ENCODE results near the gene FSCN2. TPM values are rescaled to one million over a fixed set of nuclear protein-coding genes. Genes with fewer than 3 reads are reported as not detected.

Gene FSCN2
- total and polyA plus RNA-seq, 2 donors (not counting 1 experiment from before 2014, with no cell fraction given), result 0.35 to 2.0 TPM

GRCh38 chr17:81563861-81564586, 35.8 kb downstream of the FSCN2 start:
- peaks cover 15% of the 10 kb centered on the region for H3K36me3 ChIP-seq (ENCODE audit: control insufficient read depth, insufficient read depth, low read length)
- H3K4me3 ChIP-seq (replicated peaks in 1 of 4; ENCODE audit: control extremely low read depth in 1 of 4, insufficient read depth in 1 of 4, low read depth in 3 of 4, low read length in 4 of 4), result no peak overlapping the region
- no peak overlapping the region for H3K4me2 ChIP-seq (ENCODE audit: extremely low read depth, insufficient read depth, low read length)
- H3K4me1 ChIP-seq (ENCODE audit: control insufficient read depth, extremely low read depth, insufficient read depth, low read length), result peaks cover 35% of the 10 kb centered on the region
- no peak for TF ChIP-seq EZH2 (IDR thresholded peaks at IDR 0.05; ENCODE audit: low read length, missing control alignments)
- TF ChIP-seq, protein P1, sequence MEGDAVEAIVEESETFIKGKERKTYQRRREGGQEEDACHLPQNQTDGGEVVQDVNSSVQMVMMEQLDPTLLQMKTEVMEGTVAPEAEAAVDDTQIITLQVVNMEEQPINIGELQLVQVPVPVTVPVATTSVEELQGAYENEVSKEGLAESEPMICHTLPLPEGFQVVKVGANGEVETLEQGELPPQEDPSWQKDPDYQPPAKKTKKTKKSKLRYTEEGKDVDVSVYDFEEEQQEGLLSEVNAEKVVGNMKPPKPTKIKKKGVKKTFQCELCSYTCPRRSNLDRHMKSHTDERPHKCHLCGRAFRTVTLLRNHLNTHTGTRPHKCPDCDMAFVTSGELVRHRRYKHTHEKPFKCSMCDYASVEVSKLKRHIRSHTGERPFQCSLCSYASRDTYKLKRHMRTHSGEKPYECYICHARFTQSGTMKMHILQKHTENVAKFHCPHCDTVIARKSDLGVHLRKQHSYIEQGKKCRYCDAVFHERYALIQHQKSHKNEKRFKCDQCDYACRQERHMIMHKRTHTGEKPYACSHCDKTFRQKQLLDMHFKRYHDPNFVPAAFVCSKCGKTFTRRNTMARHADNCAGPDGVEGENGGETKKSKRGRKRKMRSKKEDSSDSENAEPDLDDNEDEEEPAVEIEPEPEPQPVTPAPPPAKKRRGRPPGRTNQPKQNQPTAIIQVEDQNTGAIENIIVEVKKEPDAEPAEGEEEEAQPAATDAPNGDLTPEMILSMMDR (conservative IDR thresholded peaks at IDR 0.05 in 1 of 2, IDR thresholded peaks at IDR 0.05 in 1 of 2; ENCODE audit: low read depth in 1 of 2, low read length in 2 of 2), result no peak
- H3K27ac ChIP-seq (ENCODE audit: insufficient read depth, low read length), result peak overlapping the region; percentile 4
- no peak overlapping the region for H3K9ac ChIP-seq (ENCODE audit: insufficient read depth, low read length)
- DNase-seq (ENCODE audit: low read depth in 2 of 2), result peak; percentile 59 to 87
- no peaks in the 10 kb centered on the region for H3K9me3 ChIP-seq (ENCODE audit: control insufficient read depth, insufficient read depth, low read depth, low read length)
- no peak overlapping the region for H2AFZ ChIP-seq (ENCODE audit: low read length)
- peaks cover 2% of the 10 kb centered on the region for H3K79me2 ChIP-seq (ENCODE audit: control insufficient read depth, insufficient read depth, low read length)
- H4K20me1 ChIP-seq (ENCODE audit: control insufficient read depth, extremely low read depth, insufficient read depth, low read length), result no peaks in the 10 kb centered on the region
- H3K27me3 ChIP-seq (ENCODE audit: control insufficient read depth, insufficient read depth, low read length), result no peaks in the 10 kb centered on the region

GRCh38 chr17:81564778-81565177, 36.6 kb downstream of the FSCN2 start:
- no peaks in the 10 kb centered on the region for H4K20me1 ChIP-seq (ENCODE audit: control insufficient read depth, extremely low read depth, insufficient read depth, low read length)
- peaks cover 2% of the 10 kb centered on the region for H3K79me2 ChIP-seq (ENCODE audit: control insufficient read depth, insufficient read depth, low read length)
- no peaks in the 10 kb centered on the region for H3K27me3 ChIP-seq (ENCODE audit: control insufficient read depth, insufficient read depth, low read length)
- H3K4me3 ChIP-seq (replicated peaks in 1 of 4; ENCODE audit: control extremely low read depth in 1 of 4, insufficient read depth in 1 of 4, low read depth in 3 of 4, low read length in 4 of 4), result no peak overlapping the region
- TF ChIP-seq, protein P1 (conservative IDR thresholded peaks at IDR 0.05 in 1 of 2, IDR thresholded peaks at IDR 0.05 in 1 of 2; ENCODE audit: low read depth in 1 of 2, low read length in 2 of 2), result no peak
- TF ChIP-seq EZH2 (IDR thresholded peaks at IDR 0.05; ENCODE audit: low read length, missing control alignments), result no peak
- H3K27ac ChIP-seq (ENCODE audit: insufficient read depth, low read length), result peak overlapping the region; percentile 16
- no peaks in the 10 kb centered on the region for H3K9me3 ChIP-seq (ENCODE audit: control insufficient read depth, insufficient read depth, low read depth, low read length)
- no peak overlapping the region for H3K4me2 ChIP-seq (ENCODE audit: extremely low read depth, insufficient read depth, low read length)
- peaks cover 35% of the 10 kb centered on the region for H3K4me1 ChIP-seq (ENCODE audit: control insufficient read depth, extremely low read depth, insufficient read depth, low read length)
- H3K9ac ChIP-seq (ENCODE audit: insufficient read depth, low read length), result no peak overlapping the region
- no peak for DNase-seq (ENCODE audit: low read depth in 2 of 2)
- no peak overlapping the region for H2AFZ ChIP-seq (ENCODE audit: low read length)
- peaks cover 18% of the 10 kb centered on the region for H3K36me3 ChIP-seq (ENCODE audit: control insufficient read depth, insufficient read depth, low read length)

- Histone ChIP-seq H3K27me3 (ENCODE audit: control insufficient read depth, insufficient read depth, low read length) (no peaks in the 10 kb centered on the region), H3K36me3 (ENCODE audit: control insufficient read depth, insufficient read depth, low read length) (peaks cover 23% of the 10 kb centered on the region), H3K4me2 (ENCODE audit: extremely low read depth, insufficient read depth, low read length) (no peak overlapping the region), H3K9me3 (ENCODE audit: control insufficient read depth, insufficient read depth, low read depth, low read length) (no peaks in the 10 kb centered on the region), H4K20me1 (ENCODE audit: control insufficient read depth, extremely low read depth, insufficient read depth, low read length) (no peaks in the 10 kb centered on the region), H3K4me3 (replicated peaks in 1 of 4; ENCODE audit: control extremely low read depth in 1 of 4, insufficient read depth in 1 of 4, low read depth in 3 of 4, low read length in 4 of 4) (no peak overlapping the region), H3K79me2 (ENCODE audit: control insufficient read depth, insufficient read depth, low read length) (peaks cover 2% of the 10 kb centered on the region), H3K9ac (ENCODE audit: insufficient read depth, low read length) (no peak overlapping the region), H3K4me1 (ENCODE audit: control insufficient read depth, extremely low read depth, insufficient read depth, low read length) (peaks cover 35% of the 10 kb centered on the region), H3K27ac (ENCODE audit: insufficient read depth, low read length) (no peak overlapping the region), H2AFZ (ENCODE audit: low read length) (no peak overlapping the region)
- DNase-seq (ENCODE audit: low read depth in 2 of 2), result no peak
- TF ChIP-seq, protein P1 (conservative IDR thresholded peaks at IDR 0.05 in 1 of 2, IDR thresholded peaks at IDR 0.05 in 1 of 2; ENCODE audit: low read depth in 1 of 2, low read length in 2 of 2), result no peak
- TF ChIP-seq EZH2 (IDR thresholded peaks at IDR 0.05; ENCODE audit: low read length, missing control alignments), result no peak
Measured at GRCh38 chr17:81565231-81565630, 37.1 kb downstream of the FSCN2 start.

All from fibroblast of lung (primary cell).